HepG2 (cell line): Measurements from ENCODE around the gene ZSWIM7. TPM values are rescaled to one million over a fixed set of nuclear protein-coding genes. Genes with fewer than 3 reads are reported as not detected.

Experiments
- ETV5 ChIP-seq: IDR thresholded peaks from 2 replicates; pipeline ENCODE4 v1.6.1; 2018; ENCODE audit warnings: missing biosample characterization, missing genetic modification reagents, inconsistent platforms, borderline replicate concordance
- HDAC2 ChIP-seq: sonication (generic); formaldehyde crosslinking; IDR thresholded peaks from 2 replicates; pipeline ENCODE4 v1.4.0; 2020; ENCODE audit warnings: missing genetic modification reagents
- MYC ChIP-seq: sonication (generic); formaldehyde crosslinking; IDR thresholded peaks from 2 replicates; pipeline ENCODE4 v1.9.0; 2021; ENCODE audit warnings: missing genetic modification reagents, borderline replicate concordance
- PHF8 ChIP-seq: sonication (generic); formaldehyde crosslinking; IDR thresholded peaks from 2 replicates; pipeline ENCODE4 v1.5.0; 2020; ENCODE audit warnings: missing genetic modification reagents
- PITX1 ChIP-seq: sonication (generic); formaldehyde crosslinking; IDR thresholded peaks from 2 replicates; pipeline ENCODE4 v1.5.1; 2020; ENCODE audit warnings: mild to moderate bottlenecking, missing genetic modification reagents
- TGIF2 ChIP-seq: IDR thresholded peaks from 2 replicates; pipeline ENCODE4 v1.6.1; 2016; ENCODE audit warnings: control low read depth, missing compliant biosample characterization
- polyA plus RNA-seq, 8 experiments: library from polyadenylated mRNA; depleted of rRNA in 3 of 8; stranded (reverse) in 7 of 8; unstranded in 1 of 8; fragments of >200 nt; fragmentation: Illumina TruSeq in 4 of 8; extraction: Trizol in 4 of 8; gene quantifications; 2 replicates each; pipeline versions ENCODE4 v1.2.1 to v1.2.3, GENCODE V29; 2011 to 2016; ENCODE audit warnings: low read depth in 4 of 8, missing spikeins in 1 of 8, mixed read lengths in 1 of 8; ENCODE audit not compliant: insufficient read depth in 1 of 8
- total RNA-seq, 5 experiments: library from RNA; depleted of rRNA; stranded (reverse); fragments of >200 nt; fragmentation: Illumina TruSeq; extraction: Trizol; gene quantifications; 2 replicates each; pipeline ENCODE4 v1.2.3, GENCODE V29; 2016; ENCODE audit warnings: low read depth in 1 of 5
- TF ChIP-seq, protein P1 (sequence below): sonication (generic); formaldehyde crosslinking; IDR thresholded peaks from 2 replicates; pipeline ENCODE4 v1.4.0; 2020; ENCODE audit warnings: missing genetic modification reagents
- TF ChIP-seq, protein P2 (sequence below): sonication (generic); formaldehyde crosslinking; IDR thresholded peaks from 2 replicates; pipeline ENCODE4; 2020; ENCODE audit warnings: missing genetic modification reagents, mild to moderate bottlenecking, borderline replicate concordance
- TF ChIP-seq, protein P3 (sequence below): sonication (generic); formaldehyde crosslinking; IDR thresholded peaks from 2 replicates; pipeline ENCODE4 v1.8.0; 2022; ENCODE audit warnings: missing genetic modification reagents, mild to moderate bottlenecking, moderate library complexity, borderline replicate concordance
- TF ChIP-seq, protein P4 (sequence below): sonication (generic); formaldehyde crosslinking; IDR thresholded peaks from 2 replicates; pipeline ENCODE4 v1.4.0; 2020; ENCODE audit warnings: mild to moderate bottlenecking, low read depth, missing genetic modification reagents
- TF ChIP-seq, protein P5 (sequence below): sonication (generic); formaldehyde crosslinking; IDR thresholded peaks from 2 replicates; pipeline ENCODE4 v1.4.0; 2020; ENCODE audit warnings: missing genetic modification reagents, borderline replicate concordance

ZSWIM7 gene
- total and polyA plus RNA-seq, 2 of the 13 experiments (the other 11 are each of a cell fraction or from before 2014, with no cell fraction given) = 13.1 to 28.1 TPM

DNA sequence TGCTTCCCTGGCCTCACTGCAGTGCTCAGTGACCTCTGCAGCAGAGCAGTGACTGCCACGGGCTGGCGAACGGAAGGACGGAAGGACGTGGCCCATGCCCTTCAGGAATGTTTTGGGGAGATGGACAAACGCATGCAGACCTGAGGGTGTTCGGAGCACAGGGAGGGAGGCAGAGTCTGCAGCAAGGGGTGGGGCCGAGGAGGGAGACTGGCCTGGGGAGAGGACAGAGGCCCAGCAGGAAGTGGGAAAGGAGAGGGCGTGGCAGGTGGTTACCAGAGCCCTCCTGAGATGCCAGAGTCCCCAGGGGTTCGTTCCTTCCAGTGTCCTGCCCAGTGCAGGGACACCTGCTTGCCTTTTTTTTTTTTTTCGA is 32.6 kb downstream of the ZSWIM7 start (continued):
- TF ChIP-seq, protein P1, sequence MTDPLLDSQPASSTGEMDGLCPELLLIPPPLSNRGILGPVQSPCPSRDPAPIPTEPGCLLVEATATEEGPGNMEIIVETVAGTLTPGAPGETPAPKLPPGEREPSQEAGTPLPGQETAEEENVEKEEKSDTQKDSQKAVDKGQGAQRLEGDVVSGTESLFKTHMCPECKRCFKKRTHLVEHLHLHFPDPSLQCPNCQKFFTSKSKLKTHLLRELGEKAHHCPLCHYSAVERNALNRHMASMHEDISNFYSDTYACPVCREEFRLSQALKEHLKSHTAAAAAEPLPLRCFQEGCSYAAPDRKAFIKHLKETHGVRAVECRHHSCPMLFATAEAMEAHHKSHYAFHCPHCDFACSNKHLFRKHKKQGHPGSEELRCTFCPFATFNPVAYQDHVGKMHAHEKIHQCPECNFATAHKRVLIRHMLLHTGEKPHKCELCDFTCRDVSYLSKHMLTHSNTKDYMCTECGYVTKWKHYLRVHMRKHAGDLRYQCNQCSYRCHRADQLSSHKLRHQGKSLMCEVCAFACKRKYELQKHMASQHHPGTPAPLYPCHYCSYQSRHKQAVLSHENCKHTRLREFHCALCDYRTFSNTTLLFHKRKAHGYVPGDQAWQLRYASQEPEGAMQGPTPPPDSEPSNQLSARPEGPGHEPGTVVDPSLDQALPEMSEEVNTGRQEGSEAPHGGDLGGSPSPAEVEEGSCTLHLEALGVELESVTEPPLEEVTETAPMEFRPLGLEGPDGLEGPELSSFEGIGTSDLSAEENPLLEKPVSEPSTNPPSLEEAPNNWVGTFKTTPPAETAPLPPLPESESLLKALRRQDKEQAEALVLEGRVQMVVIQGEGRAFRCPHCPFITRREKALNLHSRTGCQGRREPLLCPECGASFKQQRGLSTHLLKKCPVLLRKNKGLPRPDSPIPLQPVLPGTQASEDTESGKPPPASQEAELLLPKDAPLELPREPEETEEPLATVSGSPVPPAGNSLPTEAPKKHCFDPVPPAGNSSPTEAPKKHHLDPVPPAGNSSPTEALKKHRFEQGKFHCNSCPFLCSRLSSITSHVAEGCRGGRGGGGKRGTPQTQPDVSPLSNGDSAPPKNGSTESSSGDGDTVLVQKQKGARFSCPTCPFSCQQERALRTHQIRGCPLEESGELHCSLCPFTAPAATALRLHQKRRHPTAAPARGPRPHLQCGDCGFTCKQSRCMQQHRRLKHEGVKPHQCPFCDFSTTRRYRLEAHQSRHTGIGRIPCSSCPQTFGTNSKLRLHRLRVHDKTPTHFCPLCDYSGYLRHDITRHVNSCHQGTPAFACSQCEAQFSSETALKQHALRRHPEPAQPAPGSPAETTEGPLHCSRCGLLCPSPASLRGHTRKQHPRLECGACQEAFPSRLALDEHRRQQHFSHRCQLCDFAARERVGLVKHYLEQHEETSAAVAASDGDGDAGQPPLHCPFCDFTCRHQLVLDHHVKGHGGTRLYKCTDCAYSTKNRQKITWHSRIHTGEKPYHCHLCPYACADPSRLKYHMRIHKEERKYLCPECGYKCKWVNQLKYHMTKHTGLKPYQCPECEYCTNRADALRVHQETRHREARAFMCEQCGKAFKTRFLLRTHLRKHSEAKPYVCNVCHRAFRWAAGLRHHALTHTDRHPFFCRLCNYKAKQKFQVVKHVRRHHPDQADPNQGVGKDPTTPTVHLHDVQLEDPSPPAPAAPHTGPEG = 0 out of 2 replicates have a peak, but pooled peaks have one; percentile 23
- peak; percentile 35; the same call in 1 of the 2 replicates for TF ChIP-seq MYC
- peak; percentile 42; the same call in 1 of the 2 replicates for TF ChIP-seq PHF8 (CRISPR knock-in tag)
- TF ChIP-seq, protein P2, sequence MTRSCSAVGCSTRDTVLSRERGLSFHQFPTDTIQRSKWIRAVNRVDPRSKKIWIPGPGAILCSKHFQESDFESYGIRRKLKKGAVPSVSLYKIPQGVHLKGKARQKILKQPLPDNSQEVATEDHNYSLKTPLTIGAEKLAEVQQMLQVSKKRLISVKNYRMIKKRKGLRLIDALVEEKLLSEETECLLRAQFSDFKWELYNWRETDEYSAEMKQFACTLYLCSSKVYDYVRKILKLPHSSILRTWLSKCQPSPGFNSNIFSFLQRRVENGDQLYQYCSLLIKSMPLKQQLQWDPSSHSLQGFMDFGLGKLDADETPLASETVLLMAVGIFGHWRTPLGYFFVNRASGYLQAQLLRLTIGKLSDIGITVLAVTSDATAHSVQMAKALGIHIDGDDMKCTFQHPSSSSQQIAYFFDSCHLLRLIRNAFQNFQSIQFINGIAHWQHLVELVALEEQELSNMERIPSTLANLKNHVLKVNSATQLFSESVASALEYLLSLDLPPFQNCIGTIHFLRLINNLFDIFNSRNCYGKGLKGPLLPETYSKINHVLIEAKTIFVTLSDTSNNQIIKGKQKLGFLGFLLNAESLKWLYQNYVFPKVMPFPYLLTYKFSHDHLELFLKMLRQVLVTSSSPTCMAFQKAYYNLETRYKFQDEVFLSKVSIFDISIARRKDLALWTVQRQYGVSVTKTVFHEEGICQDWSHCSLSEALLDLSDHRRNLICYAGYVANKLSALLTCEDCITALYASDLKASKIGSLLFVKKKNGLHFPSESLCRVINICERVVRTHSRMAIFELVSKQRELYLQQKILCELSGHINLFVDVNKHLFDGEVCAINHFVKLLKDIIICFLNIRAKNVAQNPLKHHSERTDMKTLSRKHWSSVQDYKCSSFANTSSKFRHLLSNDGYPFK = 0 out of 2 replicates have a peak, but pooled peaks have one; percentile 21
- TF ChIP-seq TGIF2 (CRISPR knock-in tag) = 0 out of 2 replicates have a peak, but pooled peaks have one; percentile 46
- TF ChIP-seq, protein P3, sequence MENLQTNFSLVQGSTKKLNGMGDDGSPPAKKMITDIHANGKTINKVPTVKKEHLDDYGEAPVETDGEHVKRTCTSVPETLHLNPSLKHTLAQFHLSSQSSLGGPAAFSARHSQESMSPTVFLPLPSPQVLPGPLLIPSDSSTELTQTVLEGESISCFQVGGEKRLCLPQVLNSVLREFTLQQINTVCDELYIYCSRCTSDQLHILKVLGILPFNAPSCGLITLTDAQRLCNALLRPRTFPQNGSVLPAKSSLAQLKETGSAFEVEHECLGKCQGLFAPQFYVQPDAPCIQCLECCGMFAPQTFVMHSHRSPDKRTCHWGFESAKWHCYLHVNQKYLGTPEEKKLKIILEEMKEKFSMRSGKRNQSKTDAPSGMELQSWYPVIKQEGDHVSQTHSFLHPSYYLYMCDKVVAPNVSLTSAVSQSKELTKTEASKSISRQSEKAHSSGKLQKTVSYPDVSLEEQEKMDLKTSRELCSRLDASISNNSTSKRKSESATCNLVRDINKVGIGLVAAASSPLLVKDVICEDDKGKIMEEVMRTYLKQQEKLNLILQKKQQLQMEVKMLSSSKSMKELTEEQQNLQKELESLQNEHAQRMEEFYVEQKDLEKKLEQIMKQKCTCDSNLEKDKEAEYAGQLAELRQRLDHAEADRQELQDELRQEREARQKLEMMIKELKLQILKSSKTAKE (CRISPR knock-in tag) = 0 out of 2 replicates have a peak, but pooled peaks have one; percentile 42
- 0 out of 2 replicates have a peak, but pooled peaks have one; percentile 2 for TF ChIP-seq HDAC2
- peak; percentile 47; the same call in 1 of the 2 replicates for TF ChIP-seq ETV5
- TF ChIP-seq, protein P4, sequence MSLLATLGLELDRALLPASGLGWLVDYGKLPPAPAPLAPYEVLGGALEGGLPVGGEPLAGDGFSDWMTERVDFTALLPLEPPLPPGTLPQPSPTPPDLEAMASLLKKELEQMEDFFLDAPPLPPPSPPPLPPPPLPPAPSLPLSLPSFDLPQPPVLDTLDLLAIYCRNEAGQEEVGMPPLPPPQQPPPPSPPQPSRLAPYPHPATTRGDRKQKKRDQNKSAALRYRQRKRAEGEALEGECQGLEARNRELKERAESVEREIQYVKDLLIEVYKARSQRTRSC (CRISPR knock-in tag) = no peak
- TF ChIP-seq PITX1 = peak; percentile 21; the same call in 1 of the 2 replicates
- TF ChIP-seq, protein P5, sequence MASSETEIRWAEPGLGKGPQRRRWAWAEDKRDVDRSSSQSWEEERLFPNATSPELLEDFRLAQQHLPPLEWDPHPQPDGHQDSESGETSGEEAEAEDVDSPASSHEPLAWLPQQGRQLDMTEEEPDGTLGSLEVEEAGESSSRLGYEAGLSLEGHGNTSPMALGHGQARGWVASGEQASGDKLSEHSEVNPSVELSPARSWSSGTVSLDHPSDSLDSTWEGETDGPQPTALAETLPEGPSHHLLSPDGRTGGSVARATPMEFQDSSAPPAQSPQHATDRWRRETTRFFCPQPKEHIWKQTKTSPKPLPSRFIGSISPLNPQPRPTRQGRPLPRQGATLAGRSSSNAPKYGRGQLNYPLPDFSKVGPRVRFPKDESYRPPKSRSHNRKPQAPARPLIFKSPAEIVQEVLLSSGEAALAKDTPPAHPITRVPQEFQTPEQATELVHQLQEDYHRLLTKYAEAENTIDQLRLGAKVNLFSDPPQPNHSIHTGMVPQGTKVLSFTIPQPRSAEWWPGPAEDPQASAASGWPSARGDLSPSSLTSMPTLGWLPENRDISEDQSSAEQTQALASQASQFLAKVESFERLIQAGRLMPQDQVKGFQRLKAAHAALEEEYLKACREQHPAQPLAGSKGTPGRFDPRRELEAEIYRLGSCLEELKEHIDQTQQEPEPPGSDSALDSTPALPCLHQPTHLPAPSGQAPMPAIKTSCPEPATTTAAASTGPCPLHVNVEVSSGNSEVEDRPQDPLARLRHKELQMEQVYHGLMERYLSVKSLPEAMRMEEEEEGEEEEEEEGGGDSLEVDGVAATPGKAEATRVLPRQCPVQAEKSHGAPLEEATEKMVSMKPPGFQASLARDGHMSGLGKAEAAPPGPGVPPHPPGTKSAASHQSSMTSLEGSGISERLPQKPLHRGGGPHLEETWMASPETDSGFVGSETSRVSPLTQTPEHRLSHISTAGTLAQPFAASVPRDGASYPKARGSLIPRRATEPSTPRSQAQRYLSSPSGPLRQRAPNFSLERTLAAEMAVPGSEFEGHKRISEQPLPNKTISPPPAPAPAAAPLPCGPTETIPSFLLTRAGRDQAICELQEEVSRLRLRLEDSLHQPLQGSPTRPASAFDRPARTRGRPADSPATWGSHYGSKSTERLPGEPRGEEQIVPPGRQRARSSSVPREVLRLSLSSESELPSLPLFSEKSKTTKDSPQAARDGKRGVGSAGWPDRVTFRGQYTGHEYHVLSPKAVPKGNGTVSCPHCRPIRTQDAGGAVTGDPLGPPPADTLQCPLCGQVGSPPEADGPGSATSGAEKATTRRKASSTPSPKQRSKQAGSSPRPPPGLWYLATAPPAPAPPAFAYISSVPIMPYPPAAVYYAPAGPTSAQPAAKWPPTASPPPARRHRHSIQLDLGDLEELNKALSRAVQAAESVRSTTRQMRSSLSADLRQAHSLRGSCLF (CRISPR knock-in tag) = no peak
